Neural cell (in vitro differentiated cells): ENCODE measurements around the gene CENPX. TPM values are rescaled to one million over a fixed set of nuclear protein-coding genes. Genes with fewer than 3 reads are reported as not detected.
A peak's percentile ranks its signal among the peaks of the same experiment; 100 is the strongest.

Experiments used
- H2AFZ ChIP-seq: fragments of 200-600, 300-800 bp; sonication (generic), shearing (Covaris generic); 2 replicates; pipeline ENCODE4 v1.6.0; 2014; ENCODE audit warnings: low read depth, mild to moderate bottlenecking, antibody characterized with exemption, low read length, moderate library complexity
- H3F3A ChIP-seq: fragments of 200-600 bp; shearing (Covaris generic); 2 replicates; pipeline ENCODE4 v1.6.1; 2016; ENCODE audit warnings: mild to moderate bottlenecking, moderate library complexity, mixed read lengths, antibody characterized with exemption, low read length; ENCODE audit not compliant: insufficient read depth, poor library complexity, severe bottlenecking
- H3K27ac ChIP-seq: fragments of 200-600, 300-800 bp; sonication (generic), shearing (Covaris generic); 2 replicates; pipeline ENCODE4 v1.5.1; 2014; ENCODE audit warnings: mild to moderate bottlenecking, low read length, moderate library complexity
- H3K27me3 ChIP-seq: fragments of 300-800, 200-600 bp; sonication (generic), shearing (Covaris generic); 2 replicates; pipeline ENCODE4 v1.6.0; 2014; ENCODE audit warnings: mild to moderate bottlenecking, low read depth, low read length, moderate library complexity; ENCODE audit not compliant: insufficient read depth
- H3K36me3 ChIP-seq: fragments of 300-800, 200-600 bp; sonication (generic), shearing (Covaris generic); 2 replicates; pipeline ENCODE4 v1.5.1; 2014; ENCODE audit warnings: mild to moderate bottlenecking, antibody characterized with exemption, low read length, moderate library complexity; ENCODE audit not compliant: insufficient read depth
- H3K4me2 ChIP-seq: fragments of 300-800, 200-600 bp; sonication (generic), shearing (Covaris generic); 2 replicates; pipeline ENCODE4 v1.6.0; 2014; ENCODE audit warnings: mild to moderate bottlenecking, low read length
- H3K4me3 ChIP-seq: fragments of 300-800, 200-600 bp; sonication (generic), shearing (Covaris generic); 2 replicates; pipeline ENCODE4 v1.5.1; 2014; ENCODE audit warnings: mild to moderate bottlenecking, low read length, moderate library complexity
- H3K79me2 ChIP-seq: fragments of 200-600 bp; shearing (Covaris generic); replicated peaks from 2 replicates; pipeline ENCODE4 v1.6.0; 2014; ENCODE audit warnings: mild to moderate bottlenecking, low read length, moderate library complexity; ENCODE audit not compliant: insufficient read depth
- H3K9ac ChIP-seq: fragments of 300-800, 200-600 bp; sonication (generic), shearing (Covaris generic); 2 replicates; pipeline ENCODE4 v1.6.1; 2016; ENCODE audit warnings: mild to moderate bottlenecking, low read length, mixed read lengths
- H3K9me2 ChIP-seq: fragments of 200-600 bp; shearing (Covaris generic); 2 replicates; pipeline ENCODE4 v1.6.1; 2016; ENCODE audit warnings: mild to moderate bottlenecking, low read length, mixed read lengths; ENCODE audit not compliant: insufficient read depth
- H3K9me3 ChIP-seq: fragments of 200-600, 300-800 bp; sonication (generic), shearing (Covaris generic); 2 replicates; pipeline ENCODE4 v1.6.1; 2016; ENCODE audit warnings: mild to moderate bottlenecking, mixed run types, low read length, moderate library complexity, mixed read lengths
- H4K20me1 ChIP-seq: fragments of 200-600 bp; shearing (Covaris generic); 2 replicates; pipeline ENCODE4 v1.6.1; 2016; ENCODE audit warnings: mild to moderate bottlenecking, mixed run types; ENCODE audit not compliant: insufficient read depth
- EP300 ChIP-seq: fragments of 450-650 bp; conservative IDR thresholded peaks from 2 replicates; pipeline ENCODE4 v1.6.1; 2014; ENCODE audit warnings: antibody characterized with exemption, mild to moderate bottlenecking, moderate library complexity; ENCODE audit not compliant: poor library complexity, severe bottlenecking
- EZH2 ChIP-seq: fragments of 200-600, 300-800 bp; shearing (Covaris generic), sonication (generic); IDR thresholded peaks from 2 replicates; pipeline ENCODE4 v1.6.1; 2014; ENCODE audit warnings: antibody characterized with exemption, low read length, borderline replicate concordance, mild to moderate bottlenecking; ENCODE audit not compliant: insufficient read depth, poor library complexity, severe bottlenecking
- MXI1 ChIP-seq: fragments of 450-650 bp; conservative IDR thresholded peaks from 2 replicates; pipeline ENCODE4 v1.6.1; 2014; ENCODE audit warnings: antibody characterized with exemption, mild to moderate bottlenecking; ENCODE audit not compliant: poor library complexity, severe bottlenecking
- POLR2AphosphoS5 ChIP-seq: IDR thresholded peaks from 2 replicates; pipeline ENCODE4 v1.6.1; 2012
- RAD21 ChIP-seq: fragments of 450-650 bp; conservative IDR thresholded peaks from 2 replicates; pipeline ENCODE4 v1.6.1; 2014; ENCODE audit warnings: antibody characterized with exemption, mild to moderate bottlenecking, moderate library complexity
- REST ChIP-seq: IDR thresholded peaks from 2 replicates; pipeline ENCODE4 v1.6.1; 2012; ENCODE audit warnings: borderline replicate concordance
- SMC3 ChIP-seq: fragments of 450-650 bp; conservative IDR thresholded peaks from 2 replicates; pipeline ENCODE4 v1.6.1; 2014; ENCODE audit warnings: antibody characterized with exemption, mild to moderate bottlenecking, moderate library complexity; ENCODE audit not compliant: poor library complexity
- TAF1 ChIP-seq: IDR thresholded peaks from 2 replicates; pipeline ENCODE4 v1.6.1; 2012; ENCODE audit warnings: low read depth
- polyA plus RNA-seq: library from polyadenylated mRNA; depleted of rRNA; stranded (reverse); fragments of >200 nt; gene quantifications from 2 replicates; pipeline ENCODE4 v1.2.3, GENCODE V29; 2014
- TF ChIP-seq, protein P1 (sequence below): fragments of 450-650 bp; IDR thresholded peaks from 2 replicates; pipeline ENCODE4 v1.5.1; 2014; ENCODE audit warnings: antibody characterized with exemption, mild to moderate bottlenecking, moderate library complexity; ENCODE audit not compliant: poor library complexity, severe bottlenecking

The CENPX gene
- polyA plus RNA-seq, 1 donor from 2014 or later, result 205 TPM

GRCh38 chr17:81978524-81979298 lies 44.0 kb downstream of the CENPX start:
- Histone ChIP-seq H3K27ac (no peak overlapping the region), H3K9me2 (no peaks in the 10 kb centered on the region), H3K79me2 (no peaks in the 10 kb centered on the region), H4K20me1 (no peaks in the 10 kb centered on the region), H3K9me3 (no peaks in the 10 kb centered on the region), H3K27me3 (no peaks in the 10 kb centered on the region), H3K4me3 (peak overlapping the region; percentile 79), H3K36me3 (no peaks in the 10 kb centered on the region), H2AFZ (no peak overlapping the region), H3K4me2 (no peak overlapping the region), H3K9ac (peak overlapping the region; percentile 16), H3F3A (no peaks in the 10 kb centered on the region)
- no peak for TF ChIP-seq REST
- TF ChIP-seq EZH2, result no peak
- TF ChIP-seq, protein P1, sequence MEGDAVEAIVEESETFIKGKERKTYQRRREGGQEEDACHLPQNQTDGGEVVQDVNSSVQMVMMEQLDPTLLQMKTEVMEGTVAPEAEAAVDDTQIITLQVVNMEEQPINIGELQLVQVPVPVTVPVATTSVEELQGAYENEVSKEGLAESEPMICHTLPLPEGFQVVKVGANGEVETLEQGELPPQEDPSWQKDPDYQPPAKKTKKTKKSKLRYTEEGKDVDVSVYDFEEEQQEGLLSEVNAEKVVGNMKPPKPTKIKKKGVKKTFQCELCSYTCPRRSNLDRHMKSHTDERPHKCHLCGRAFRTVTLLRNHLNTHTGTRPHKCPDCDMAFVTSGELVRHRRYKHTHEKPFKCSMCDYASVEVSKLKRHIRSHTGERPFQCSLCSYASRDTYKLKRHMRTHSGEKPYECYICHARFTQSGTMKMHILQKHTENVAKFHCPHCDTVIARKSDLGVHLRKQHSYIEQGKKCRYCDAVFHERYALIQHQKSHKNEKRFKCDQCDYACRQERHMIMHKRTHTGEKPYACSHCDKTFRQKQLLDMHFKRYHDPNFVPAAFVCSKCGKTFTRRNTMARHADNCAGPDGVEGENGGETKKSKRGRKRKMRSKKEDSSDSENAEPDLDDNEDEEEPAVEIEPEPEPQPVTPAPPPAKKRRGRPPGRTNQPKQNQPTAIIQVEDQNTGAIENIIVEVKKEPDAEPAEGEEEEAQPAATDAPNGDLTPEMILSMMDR, result no peak

DNA sequence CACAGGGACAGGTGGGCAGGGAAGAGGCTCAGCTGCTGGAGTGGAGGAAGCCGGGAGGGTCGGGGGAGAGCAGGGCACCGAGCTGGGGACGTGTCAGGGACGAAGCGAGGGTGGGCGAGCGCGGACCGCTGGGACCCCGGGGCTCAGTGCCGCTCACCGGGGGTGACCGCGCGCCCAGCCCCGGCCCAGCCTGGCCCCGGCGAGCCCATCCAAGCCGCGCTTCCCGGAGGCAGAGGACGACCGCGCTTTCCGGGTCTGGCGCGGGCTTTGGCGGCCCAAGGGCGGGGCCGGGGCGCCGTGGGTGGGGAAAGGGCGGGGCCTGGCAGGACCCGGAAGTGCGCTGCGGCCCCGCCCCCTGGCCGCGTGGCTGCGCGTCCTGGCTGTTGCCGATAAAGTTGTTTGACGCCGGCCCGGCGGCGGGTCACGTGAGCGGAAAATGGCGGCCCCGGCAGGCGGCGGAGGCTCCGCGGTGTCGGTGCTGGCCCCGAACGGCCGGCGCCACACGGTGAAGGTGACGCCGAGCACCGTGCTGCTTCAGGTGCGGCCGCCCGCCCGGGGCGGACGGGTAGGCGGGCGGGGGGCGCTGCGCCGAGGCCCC lies 45.4 kb downstream of the CENPX start, which contains the start of gene ASPSCR1:
Gene ASPSCR1 (plus strand): TSS at position 419 of the 598 bp plus-strand sequence. CDS start 18 bp downstream, at position 437.
- Histone ChIP-seq H3K9me2 (no peaks in the 10 kb centered on the region), H3K4me2 (peak within 1 kb of the TSS; percentile 76), H3K36me3 (no peaks in the 10 kb centered on the region), H3F3A (no peaks in the 10 kb centered on the region), H3K27ac (peak within 1 kb of the TSS; percentile 82), H3K9me3 (no peaks in the 10 kb centered on the region), H3K79me2 (no peaks in the 10 kb centered on the region), H3K4me3 (peak within 1 kb of the TSS; percentile 79), H3K9ac (peak within 1 kb of the TSS; percentile 83), H3K27me3 (no peaks in the 10 kb centered on the region), H2AFZ (peak within 1 kb of the TSS; percentile 76), H4K20me1 (no peaks in the 10 kb centered on the region)
- TF ChIP-seq POLR2AphosphoS5, result peak; percentile 81
- TF ChIP-seq, protein P1, result peak; percentile 41
- peak; percentile 62 for TF ChIP-seq REST
- TF ChIP-seq RAD21, result peak; percentile 42
- TF ChIP-seq EZH2, result no peak
- peak; percentile 51 for TF ChIP-seq SMC3
- TF ChIP-seq EP300, result peak; percentile 86
- peak; percentile 56 for TF ChIP-seq TAF1
- peak; percentile 94 for TF ChIP-seq MXI1
